ENCODE data around the gene PKP3.

DNA sequence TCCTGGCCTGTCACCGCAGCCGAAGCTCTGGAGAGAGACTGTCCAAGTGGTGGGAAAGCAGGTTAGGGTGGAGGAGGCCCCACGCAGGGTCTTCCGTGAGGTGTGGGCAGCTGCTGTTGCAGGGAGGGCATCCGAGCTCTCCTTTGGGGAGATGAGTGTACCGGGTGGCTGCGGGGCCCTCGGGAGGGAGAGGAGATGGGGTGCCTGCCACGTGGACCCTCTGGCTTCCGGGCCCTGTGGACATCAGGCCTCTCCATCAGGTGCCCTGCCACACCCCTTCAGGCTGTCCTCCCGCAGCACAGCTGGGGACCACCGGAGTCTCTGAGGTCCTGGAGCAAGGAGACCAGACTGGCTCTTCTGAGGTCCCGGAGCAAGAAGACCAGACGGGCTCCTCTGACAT, 57.7 kb downstream of the PKP3 start:
- TF ChIP-seq, protein P1, sequence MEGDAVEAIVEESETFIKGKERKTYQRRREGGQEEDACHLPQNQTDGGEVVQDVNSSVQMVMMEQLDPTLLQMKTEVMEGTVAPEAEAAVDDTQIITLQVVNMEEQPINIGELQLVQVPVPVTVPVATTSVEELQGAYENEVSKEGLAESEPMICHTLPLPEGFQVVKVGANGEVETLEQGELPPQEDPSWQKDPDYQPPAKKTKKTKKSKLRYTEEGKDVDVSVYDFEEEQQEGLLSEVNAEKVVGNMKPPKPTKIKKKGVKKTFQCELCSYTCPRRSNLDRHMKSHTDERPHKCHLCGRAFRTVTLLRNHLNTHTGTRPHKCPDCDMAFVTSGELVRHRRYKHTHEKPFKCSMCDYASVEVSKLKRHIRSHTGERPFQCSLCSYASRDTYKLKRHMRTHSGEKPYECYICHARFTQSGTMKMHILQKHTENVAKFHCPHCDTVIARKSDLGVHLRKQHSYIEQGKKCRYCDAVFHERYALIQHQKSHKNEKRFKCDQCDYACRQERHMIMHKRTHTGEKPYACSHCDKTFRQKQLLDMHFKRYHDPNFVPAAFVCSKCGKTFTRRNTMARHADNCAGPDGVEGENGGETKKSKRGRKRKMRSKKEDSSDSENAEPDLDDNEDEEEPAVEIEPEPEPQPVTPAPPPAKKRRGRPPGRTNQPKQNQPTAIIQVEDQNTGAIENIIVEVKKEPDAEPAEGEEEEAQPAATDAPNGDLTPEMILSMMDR (IDR thresholded peaks at IDR 0.05; ENCODE audit: borderline replicate concordance, extremely low read depth, low read length, poor library complexity, severe bottlenecking): no peak
- TF ChIP-seq EZH2 (IDR thresholded peaks at IDR 0.05; ENCODE audit: borderline replicate concordance, low read depth, low read length, severe bottlenecking): no peak

Data from DND-41 (cell line).